Activated naive CD8-positive, alpha-beta T cell treated with anti-CD3 and anti-CD28 coated beads, Interleukin-2, amount 50 U/mL, for 24 hours (primary cell): ENCODE measurements around the gene OSCP1.

Source experiments
- ATAC-seq: fragments of 150-1000 bp; cut with Tn5 transposase; one replicate; pipeline ENCODE4 v1.10.0; 2021
- DNase-seq: peaks from one replicate; pipeline ENCODE4 v3.0.0; 2021
- H3K27ac Mint-ChIP-seq: one replicate; pipeline ENCODE4 v1.8.0; 2021; ENCODE audit warnings: mild to moderate bottlenecking, mixed read lengths
- H3K27me3 Mint-ChIP-seq: one replicate; pipeline ENCODE4 v1.8.0; 2021; ENCODE audit warnings: mixed read lengths
- H3K36me3 Mint-ChIP-seq: one replicate; pipeline ENCODE4 v1.8.0; 2021; ENCODE audit warnings: low read depth, mixed read lengths
- H3K4me1 Mint-ChIP-seq: one replicate; pipeline ENCODE4 v1.8.0; 2021; ENCODE audit warnings: mixed read lengths
- H3K4me3 Mint-ChIP-seq: one replicate; pipeline ENCODE4 v1.8.0; 2021; ENCODE audit warnings: mild to moderate bottlenecking, moderate library complexity, mixed read lengths
- H3K9me3 Mint-ChIP-seq: one replicate; pipeline ENCODE4 v1.8.0; 2021; ENCODE audit warnings: mixed read lengths

The OSCP1 gene

DNA sequence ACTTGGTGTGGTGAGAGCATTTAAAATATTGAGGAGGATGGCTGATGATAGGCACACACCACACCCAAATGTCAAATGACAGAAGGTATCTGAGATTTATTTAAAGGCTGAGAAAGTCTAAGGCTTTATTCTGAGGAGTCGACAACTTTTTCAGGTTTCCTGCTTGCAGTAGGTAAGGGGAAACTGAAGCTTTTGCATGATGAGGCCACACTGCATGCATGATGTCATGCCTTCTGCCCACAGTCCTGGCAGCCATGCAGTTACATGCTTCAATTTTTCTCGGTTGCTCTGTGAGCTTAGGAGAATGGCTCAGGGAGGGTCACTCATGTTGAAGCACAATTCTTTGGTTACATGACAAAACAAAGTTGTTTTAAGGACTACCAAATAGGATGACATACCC, 7.0 kb downstream of the OSCP1 start:
- no peak overlapping the region for H3K27ac Mint-ChIP-seq

DNA sequence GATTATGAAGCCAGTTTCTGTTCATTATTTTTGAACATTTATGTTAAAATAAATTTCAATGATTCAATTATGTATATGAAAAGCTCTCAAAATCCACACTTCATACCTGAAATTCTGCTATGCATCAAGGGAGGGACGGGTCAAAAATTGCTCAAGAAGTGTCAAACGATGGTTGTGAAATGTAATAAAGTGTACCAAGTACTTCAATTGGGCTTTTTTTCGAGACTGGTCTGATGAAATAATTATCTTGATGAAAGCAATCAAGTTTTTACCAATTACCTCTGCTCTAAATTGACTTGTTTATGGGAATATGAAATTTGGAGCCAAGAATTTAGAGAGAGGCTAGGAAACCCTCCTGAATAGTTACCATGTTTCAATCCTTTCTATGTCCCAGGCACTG, 7.9 kb downstream of the OSCP1 start:
- ATAC-seq (no peak), DNase-seq (no peak)
- no peak overlapping the region for H3K4me3 Mint-ChIP-seq
- H3K4me1 Mint-ChIP-seq, result no peaks in the 10 kb centered on the region
- no peak overlapping the region for H3K27ac Mint-ChIP-seq
- no peaks in the 10 kb centered on the region for H3K9me3 Mint-ChIP-seq
- no peaks in the 10 kb centered on the region for H3K27me3 Mint-ChIP-seq
- no peaks in the 10 kb centered on the region for H3K36me3 Mint-ChIP-seq

More for the DNA sequence above, 7.0 kb downstream of the OSCP1 start:
- no peaks in the 10 kb centered on the region for H3K9me3 Mint-ChIP-seq
- no peaks in the 10 kb centered on the region for H3K36me3 Mint-ChIP-seq
- H3K4me3 Mint-ChIP-seq, result no peak overlapping the region
- no peak for ATAC-seq
- H3K27me3 Mint-ChIP-seq, result no peaks in the 10 kb centered on the region
- H3K4me1 Mint-ChIP-seq, result no peaks in the 10 kb centered on the region
- DNase-seq, result no peak

DNA sequence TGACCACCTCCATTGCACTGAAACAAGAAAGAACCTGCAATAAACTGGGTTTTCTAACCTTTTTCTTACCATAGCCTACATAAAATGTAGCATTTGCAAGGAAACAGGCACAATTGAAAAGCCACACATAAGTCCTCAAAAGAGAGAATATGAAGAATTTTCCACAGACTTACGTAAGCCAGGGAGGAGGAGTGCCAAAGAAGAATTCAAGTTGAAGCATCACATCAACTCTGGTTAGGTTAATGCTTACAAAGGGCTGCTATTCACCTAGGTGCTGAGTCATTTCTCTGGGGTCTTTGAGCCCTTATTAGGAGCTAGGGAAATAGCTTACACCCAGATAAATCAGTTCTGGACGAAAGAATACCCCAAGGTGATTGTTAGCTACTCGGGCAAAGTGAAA, 9.6 kb downstream of the OSCP1 start:
- H3K4me1 Mint-ChIP-seq, result no peaks in the 10 kb centered on the region
- no peaks in the 10 kb centered on the region for H3K9me3 Mint-ChIP-seq
- H3K27ac Mint-ChIP-seq, result no peak overlapping the region
- no peaks in the 10 kb centered on the region for H3K36me3 Mint-ChIP-seq
- no peak for ATAC-seq
- H3K27me3 Mint-ChIP-seq, result no peaks in the 10 kb centered on the region
- no peak overlapping the region for H3K4me3 Mint-ChIP-seq
- no peak for DNase-seq

DNA sequence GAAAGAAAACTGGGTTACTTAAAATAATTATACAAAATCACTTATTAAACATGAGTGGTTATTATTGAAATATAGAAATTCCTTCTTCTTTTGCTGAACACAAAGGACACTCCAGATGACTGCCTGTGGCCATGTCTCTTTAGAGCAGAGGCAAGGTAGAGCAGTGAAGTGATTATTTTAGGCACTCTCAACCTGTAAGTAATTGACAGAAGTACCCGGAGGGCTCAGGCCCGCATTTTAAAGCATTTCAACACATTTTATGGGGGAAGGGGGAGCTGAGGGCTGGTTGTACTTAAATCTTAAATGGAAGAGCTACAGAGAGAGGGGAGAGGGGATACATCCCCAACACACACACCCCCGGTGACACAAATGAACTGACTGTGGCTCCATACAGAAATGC, 10.2 kb downstream of the OSCP1 start:
- Mint-ChIP-seq H3K9me3 (no peaks in the 10 kb centered on the region), H3K27ac (no peak overlapping the region), H3K4me1 (no peaks in the 10 kb centered on the region), H3K27me3 (no peaks in the 10 kb centered on the region), H3K4me3 (no peak overlapping the region), H3K36me3 (no peaks in the 10 kb centered on the region)
- DNase-seq, result no peak
- no peak for ATAC-seq

DNA sequence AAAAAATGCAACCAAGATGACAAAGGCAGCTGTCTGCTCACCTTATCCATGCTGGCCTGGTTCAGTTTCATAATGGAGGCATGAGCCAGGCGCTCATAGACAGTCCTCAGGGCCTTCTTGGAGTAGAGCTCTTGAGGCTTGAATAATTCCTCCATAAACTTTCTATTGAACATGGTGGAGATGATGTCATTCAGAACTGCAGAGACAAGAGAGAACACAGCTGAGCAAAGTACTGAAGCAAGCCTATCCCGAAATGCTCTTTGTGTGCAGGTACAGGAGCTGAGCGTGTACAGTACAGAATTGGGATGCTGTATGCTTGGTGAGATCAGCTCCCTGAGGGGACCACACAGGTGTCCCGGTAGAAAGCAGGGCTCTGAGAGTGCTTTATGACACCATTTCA, 11.5 kb downstream of the OSCP1 start:
- H3K9me3 Mint-ChIP-seq, result no peaks in the 10 kb centered on the region
- no peak overlapping the region for H3K4me3 Mint-ChIP-seq
- H3K4me1 Mint-ChIP-seq, result no peaks in the 10 kb centered on the region
- no peak for ATAC-seq
- no peaks in the 10 kb centered on the region for H3K27me3 Mint-ChIP-seq
- H3K27ac Mint-ChIP-seq, result no peak overlapping the region
- no peaks in the 10 kb centered on the region for H3K36me3 Mint-ChIP-seq
- no peak for DNase-seq

DNA sequence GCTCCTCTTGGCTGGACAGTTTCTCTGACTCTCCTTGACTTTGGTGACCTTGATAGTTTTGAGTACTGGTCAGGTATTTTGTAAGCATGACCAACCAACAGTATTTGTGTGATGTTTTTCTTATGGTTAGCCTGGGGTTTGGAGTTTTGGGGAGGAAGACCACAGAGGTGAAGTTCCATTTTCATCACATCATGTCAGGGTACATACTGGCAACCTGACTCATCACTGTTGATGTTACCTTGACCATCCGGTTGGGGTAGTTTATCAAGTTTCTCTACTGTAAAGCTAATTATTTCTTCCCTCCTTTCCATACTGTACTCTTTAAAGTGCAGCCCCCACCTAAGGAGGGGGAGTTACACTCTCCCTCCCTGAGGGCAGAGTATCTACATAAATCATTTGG, 13.4 kb downstream of the OSCP1 start:
- ATAC-seq (no peak), DNase-seq (no peak)
- Mint-ChIP-seq H3K4me1 (no peaks in the 10 kb centered on the region), H3K4me3 (no peak overlapping the region), H3K27ac (no peak overlapping the region), H3K27me3 (no peaks in the 10 kb centered on the region), H3K9me3 (no peaks in the 10 kb centered on the region), H3K36me3 (no peaks in the 10 kb centered on the region)

DNA sequence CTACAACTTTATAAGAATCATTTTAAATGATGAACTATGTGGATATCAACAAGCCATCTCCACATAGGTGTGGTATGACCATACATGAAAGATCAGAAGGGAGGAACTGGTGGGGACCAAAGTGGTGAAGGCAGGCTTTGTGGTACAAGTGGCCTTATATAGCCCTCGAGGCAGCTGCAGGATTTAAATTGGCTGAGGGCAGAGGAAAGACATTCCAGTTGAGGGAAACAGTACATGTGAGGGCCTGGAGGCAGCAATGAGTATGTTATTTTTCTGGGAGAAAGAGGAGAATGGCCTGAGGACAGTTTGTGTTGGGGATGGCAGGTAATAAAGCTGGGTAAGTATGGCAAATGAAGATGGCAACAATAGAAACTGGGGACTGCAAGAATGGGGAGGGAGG, 17.1 kb downstream of the OSCP1 start:
- Mint-ChIP-seq H3K27me3 (no peaks in the 10 kb centered on the region), H3K36me3 (no peaks in the 10 kb centered on the region), H3K9me3 (no peaks in the 10 kb centered on the region), H3K27ac (no peak overlapping the region), H3K4me1 (no peaks in the 10 kb centered on the region), H3K4me3 (no peak overlapping the region)
- DNase-seq (no peak), ATAC-seq (no peak)

DNA sequence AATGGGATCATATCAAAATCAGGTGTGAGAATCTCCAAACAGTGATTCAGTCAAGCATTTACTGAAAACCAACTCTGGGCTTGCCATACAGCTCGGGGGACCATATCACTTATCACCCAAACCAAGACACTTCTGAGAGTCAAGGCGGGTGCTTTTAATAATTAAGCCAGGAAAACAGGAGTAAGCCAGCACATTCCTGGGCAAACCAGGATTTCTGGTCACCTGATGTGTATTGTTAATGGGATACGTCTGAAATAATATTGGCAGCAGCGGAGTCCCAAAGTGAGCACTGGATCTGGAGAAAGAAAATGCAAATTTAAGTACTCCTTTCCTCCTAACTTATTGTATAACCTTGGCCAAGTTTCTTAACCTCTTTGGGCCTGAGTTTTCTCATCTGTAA, 17.6 kb downstream of the OSCP1 start:
- H3K9me3 Mint-ChIP-seq, result no peaks in the 10 kb centered on the region
- no peak overlapping the region for H3K4me3 Mint-ChIP-seq
- no peaks in the 10 kb centered on the region for H3K27me3 Mint-ChIP-seq
- ATAC-seq (no peak), DNase-seq (no peak)
- no peaks in the 10 kb centered on the region for H3K4me1 Mint-ChIP-seq
- no peak overlapping the region for H3K27ac Mint-ChIP-seq
- H3K36me3 Mint-ChIP-seq, result no peaks in the 10 kb centered on the region

DNA sequence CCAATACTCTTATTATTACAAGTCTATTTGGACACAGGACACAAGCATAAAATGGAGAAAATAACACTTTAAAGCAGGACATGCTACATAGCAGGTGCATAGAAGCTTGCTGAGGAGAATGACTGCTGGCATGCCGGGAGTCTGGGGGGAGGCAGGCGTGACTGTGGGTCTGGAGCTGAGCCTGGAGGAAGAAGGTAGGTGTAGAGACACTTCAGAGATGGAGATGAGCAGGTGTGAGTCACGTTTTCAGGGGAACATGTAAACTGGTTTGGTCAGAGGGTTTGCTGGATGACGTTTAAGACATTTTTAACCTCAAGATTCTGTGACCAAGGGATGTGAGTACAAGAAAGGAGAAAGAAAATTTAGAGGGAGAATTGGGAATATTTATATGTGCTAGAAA, 24.5 kb downstream of the OSCP1 start:
- peaks cover 11% of the 10 kb centered on the region for H3K4me1 Mint-ChIP-seq
- DNase-seq (no peak), ATAC-seq (peak; percentile 46)
- H3K9me3 Mint-ChIP-seq, result no peaks in the 10 kb centered on the region
- no peak overlapping the region for H3K4me3 Mint-ChIP-seq
- H3K36me3 Mint-ChIP-seq, result no peaks in the 10 kb centered on the region
- no peak overlapping the region for H3K27ac Mint-ChIP-seq
- no peaks in the 10 kb centered on the region for H3K27me3 Mint-ChIP-seq

DNA sequence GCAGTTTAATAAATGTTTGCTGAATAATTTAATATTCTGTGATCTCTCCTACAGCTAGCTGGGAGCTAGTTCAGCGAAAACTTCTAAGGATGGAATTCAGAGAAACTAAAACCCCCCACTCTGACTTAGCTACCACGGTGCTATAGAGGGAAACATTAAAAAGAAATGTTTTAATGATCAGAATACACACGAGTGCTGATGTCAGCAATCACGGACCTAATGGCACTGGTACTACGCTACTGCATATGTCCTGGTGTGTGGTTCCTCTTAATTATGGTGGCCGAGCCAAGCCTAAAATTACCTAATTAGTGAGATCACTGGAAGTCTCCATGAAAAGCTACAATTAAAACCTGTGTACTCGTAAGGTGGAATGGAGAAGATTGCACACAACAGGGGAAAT, 28.6 kb downstream of the OSCP1 start:
- no peak for ATAC-seq
- no peak overlapping the region for H3K4me3 Mint-ChIP-seq
- no peak overlapping the region for H3K27ac Mint-ChIP-seq
- no peaks in the 10 kb centered on the region for H3K27me3 Mint-ChIP-seq
- H3K36me3 Mint-ChIP-seq, result no peaks in the 10 kb centered on the region
- no peak for DNase-seq
- peaks cover 17% of the 10 kb centered on the region for H3K4me1 Mint-ChIP-seq
- no peaks in the 10 kb centered on the region for H3K9me3 Mint-ChIP-seq

DNA sequence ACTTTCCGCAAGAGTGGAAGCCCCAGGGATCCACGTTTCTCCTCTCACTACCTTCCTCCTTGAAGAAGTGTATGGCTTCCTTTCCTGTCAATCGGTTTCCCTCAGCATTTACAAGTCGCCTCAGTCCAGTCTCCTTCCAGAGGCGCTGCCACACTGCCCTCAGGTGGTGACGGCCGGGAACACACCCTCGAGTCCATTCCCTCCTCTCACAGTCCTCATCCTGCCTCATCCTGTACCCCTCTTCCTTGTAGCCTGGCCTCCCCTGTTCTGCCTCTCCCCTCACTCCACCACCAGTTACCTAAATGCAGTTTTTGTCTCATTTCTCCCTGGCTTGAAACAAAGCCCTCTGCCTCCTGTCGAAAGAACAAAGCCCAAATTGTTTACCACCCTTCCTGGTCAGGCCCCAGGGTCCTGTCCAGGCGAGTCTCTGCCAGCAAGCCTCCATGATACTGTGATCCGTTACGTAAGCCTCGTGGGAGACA, 29.4 kb downstream of the OSCP1 start:
- H3K36me3 Mint-ChIP-seq, result no peaks in the 10 kb centered on the region
- no peak overlapping the region for H3K4me3 Mint-ChIP-seq
- H3K4me1 Mint-ChIP-seq, result peaks cover 15% of the 10 kb centered on the region
- no peaks in the 10 kb centered on the region for H3K9me3 Mint-ChIP-seq
- peak overlapping the region; percentile 43 for H3K27ac Mint-ChIP-seq
- ATAC-seq, result peak; percentile 96
- H3K27me3 Mint-ChIP-seq, result no peaks in the 10 kb centered on the region
- DNase-seq, result peak; percentile 95

DNA sequence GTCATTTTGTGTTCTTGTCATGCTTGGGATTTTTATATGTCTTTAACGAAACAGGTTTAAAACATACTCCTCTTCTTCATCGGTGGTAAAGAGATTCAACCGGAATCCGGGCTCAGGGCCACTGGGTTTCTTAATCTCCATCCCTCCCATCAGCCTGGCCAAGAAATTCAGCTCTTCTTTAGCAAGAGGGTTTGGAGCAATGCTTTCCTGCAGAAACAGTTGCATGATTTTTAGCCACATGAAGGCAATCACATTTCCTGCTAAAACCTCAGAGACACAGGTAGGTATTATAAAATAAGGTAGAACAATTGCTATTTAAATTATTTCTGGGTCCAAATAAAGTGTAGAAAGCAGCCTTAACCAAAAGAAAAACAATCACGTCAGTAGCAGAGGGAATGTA, 29.8 kb downstream of the OSCP1 start:
- Mint-ChIP-seq H3K36me3 (no peaks in the 10 kb centered on the region), H3K4me3 (no peak overlapping the region), H3K27me3 (no peaks in the 10 kb centered on the region), H3K9me3 (no peaks in the 10 kb centered on the region), H3K4me1 (peaks cover 12% of the 10 kb centered on the region), H3K27ac (peak overlapping the region; percentile 43)
- DNase-seq (no peak), ATAC-seq (no peak)

DNA sequence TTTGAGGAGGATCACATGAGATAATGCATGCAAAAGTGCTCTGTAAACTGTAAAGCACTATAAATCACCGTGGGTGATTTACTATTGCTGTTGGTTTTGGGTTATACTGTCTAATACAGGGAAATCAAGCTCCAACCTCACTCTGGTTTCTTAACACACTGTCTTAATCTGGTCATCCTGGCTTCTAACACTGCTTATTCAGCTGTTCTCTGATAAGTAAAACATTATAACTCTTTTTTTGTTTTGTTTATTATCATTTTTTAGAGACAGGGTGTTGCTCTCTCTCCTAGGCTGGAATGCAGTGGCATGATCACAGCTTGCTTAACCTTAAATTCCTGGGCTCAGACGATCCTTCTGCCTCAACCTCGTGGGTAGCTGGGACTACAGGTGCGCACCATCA, 30.7 kb downstream of the OSCP1 start:
- H3K27ac Mint-ChIP-seq, result no peak overlapping the region
- no peak for ATAC-seq
- H3K4me3 Mint-ChIP-seq, result no peak overlapping the region
- no peak for DNase-seq
- peaks cover 12% of the 10 kb centered on the region for H3K4me1 Mint-ChIP-seq
- no peaks in the 10 kb centered on the region for H3K27me3 Mint-ChIP-seq
- H3K9me3 Mint-ChIP-seq, result no peaks in the 10 kb centered on the region
- H3K36me3 Mint-ChIP-seq, result no peaks in the 10 kb centered on the region

DNA sequence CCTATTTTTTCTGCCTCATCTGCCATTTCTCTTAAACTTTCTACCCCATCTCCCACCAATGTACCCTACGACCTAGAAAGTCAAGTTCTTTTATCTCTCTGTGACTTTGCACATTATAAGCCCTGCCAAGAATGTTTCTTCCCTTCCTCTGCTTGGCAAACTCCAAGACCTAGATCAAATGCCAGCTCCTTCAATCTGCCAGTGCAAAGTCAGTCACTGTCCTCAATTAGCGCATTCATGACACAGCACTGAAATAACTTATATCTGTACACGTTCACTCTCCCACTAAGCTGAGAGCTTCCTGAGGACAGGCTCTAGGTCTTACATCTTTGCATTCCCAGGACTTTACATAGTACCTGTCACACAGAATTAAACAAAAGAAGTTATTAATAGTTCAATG, 31.1 kb downstream of the OSCP1 start:
- Mint-ChIP-seq H3K27ac (no peak overlapping the region), H3K4me3 (no peak overlapping the region), H3K9me3 (no peaks in the 10 kb centered on the region), H3K27me3 (no peaks in the 10 kb centered on the region), H3K36me3 (no peaks in the 10 kb centered on the region), H3K4me1 (peaks cover 12% of the 10 kb centered on the region)
- DNase-seq (no peak), ATAC-seq (no peak)

DNA sequence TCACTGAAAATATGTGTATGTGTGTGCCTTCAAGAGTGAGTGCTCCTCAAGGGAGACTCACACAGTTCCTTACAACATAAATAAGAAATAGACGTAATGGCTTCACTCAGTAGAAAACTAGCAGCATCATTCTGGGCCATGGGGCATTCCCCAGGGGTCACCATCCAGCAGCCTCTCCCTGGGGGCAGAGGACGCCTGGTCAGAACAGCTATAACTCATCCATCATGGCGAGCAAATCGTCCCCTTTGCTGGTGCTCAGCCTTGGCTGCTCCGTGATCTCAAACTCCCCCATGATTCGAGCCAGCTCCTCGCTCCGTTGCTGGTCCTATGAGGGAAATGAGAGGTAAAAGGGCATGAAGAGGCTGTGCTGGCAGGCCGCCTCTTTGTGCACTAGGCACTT, 32.3 kb downstream of the OSCP1 start:
- Mint-ChIP-seq H3K36me3 (no peaks in the 10 kb centered on the region), H3K4me3 (no peak overlapping the region), H3K27ac (no peak overlapping the region), H3K27me3 (no peaks in the 10 kb centered on the region), H3K9me3 (no peaks in the 10 kb centered on the region), H3K4me1 (peaks cover 12% of the 10 kb centered on the region)
- no peak for ATAC-seq
- DNase-seq, result no peak

DNA sequence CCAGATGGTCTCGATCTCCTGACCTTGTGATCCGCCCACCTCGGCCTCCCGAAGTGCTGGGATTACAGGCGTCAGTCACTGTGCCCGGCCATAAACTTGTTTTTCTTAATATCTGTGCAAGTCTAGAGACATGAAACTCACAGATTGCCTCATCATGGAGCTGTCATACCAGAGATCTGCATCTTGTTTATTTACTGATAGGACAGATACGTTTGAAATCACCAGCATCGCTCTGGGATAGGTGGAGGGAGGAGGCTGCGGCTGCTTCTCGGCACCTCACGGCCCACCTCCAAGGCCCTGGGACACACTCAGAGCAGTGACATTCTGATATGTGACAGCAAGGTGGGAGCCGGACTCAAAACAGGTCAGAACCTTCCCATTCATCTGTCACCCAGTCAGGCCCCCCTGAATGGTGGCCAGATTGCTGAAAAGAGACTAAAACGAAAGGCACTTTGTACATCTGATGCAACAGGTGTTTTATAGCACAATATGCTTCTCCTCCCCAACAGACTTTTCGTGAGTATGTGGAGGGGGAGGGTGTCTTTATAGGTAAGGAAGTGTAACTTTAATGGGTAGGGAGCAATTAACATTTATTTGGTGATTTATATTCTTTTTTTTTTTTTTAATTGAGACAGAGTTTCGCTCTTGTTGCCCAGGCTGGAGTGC, 34.5 kb downstream of the OSCP1 start:
- Mint-ChIP-seq H3K4me1 (peaks cover 24% of the 10 kb centered on the region), H3K27me3 (no peaks in the 10 kb centered on the region), H3K4me3 (no peak overlapping the region), H3K27ac (no peak overlapping the region), H3K36me3 (no peaks in the 10 kb centered on the region), H3K9me3 (no peaks in the 10 kb centered on the region)
- ATAC-seq (no peak), DNase-seq (no peak)
